Brain microvascular endothelial cell (primary cell): Measurements from ENCODE around the gene GMIP.

Source experiments
- DNase-seq: peaks from one replicate; pipeline ENCODE4 v3.0.0-alpha.2; 2020
- H3K27ac ChIP-seq: fragments of 250-450 bp; sonication (Bioruptor Pico); 2 replicates; pipeline ENCODE4 v1.5.1; 2020; ENCODE audit warnings: mild to moderate bottlenecking, moderate library complexity
- H3K27me3 ChIP-seq: fragments of 250-450 bp; sonication (Bioruptor Pico); replicated peaks from 2 replicates; pipeline ENCODE4 v1.5.1; 2020; ENCODE audit warnings: mild to moderate bottlenecking
- H3K36me3 ChIP-seq: fragments of 250-450 bp; sonication (Bioruptor Pico); replicated peaks from 2 replicates; pipeline ENCODE4 v1.5.1; 2020; ENCODE audit warnings: mild to moderate bottlenecking
- H3K4me3 ChIP-seq: 2 replicates; pipeline ENCODE4 v1.5.1; 2011; ENCODE audit warnings: low read depth, mild to moderate bottlenecking, control low read depth, low read length, moderate library complexity
- in situ Hi-C: cut with HindIII; loops from 2 replicates; pipeline ENCODE4 v1.10.0; 2017; ENCODE audit warnings: low sequenced_read_pairs, low pct_ligation_motif_present
- TF ChIP-seq, protein P1 (sequence below): IDR thresholded peaks from 2 replicates; pipeline ENCODE4 v1.5.1; 2011; ENCODE audit warnings: low read depth, mild to moderate bottlenecking, moderate library complexity, low read length, control low read depth, inconsistent platforms; ENCODE audit errors: missing control alignments

The GMIP gene

DNA sequence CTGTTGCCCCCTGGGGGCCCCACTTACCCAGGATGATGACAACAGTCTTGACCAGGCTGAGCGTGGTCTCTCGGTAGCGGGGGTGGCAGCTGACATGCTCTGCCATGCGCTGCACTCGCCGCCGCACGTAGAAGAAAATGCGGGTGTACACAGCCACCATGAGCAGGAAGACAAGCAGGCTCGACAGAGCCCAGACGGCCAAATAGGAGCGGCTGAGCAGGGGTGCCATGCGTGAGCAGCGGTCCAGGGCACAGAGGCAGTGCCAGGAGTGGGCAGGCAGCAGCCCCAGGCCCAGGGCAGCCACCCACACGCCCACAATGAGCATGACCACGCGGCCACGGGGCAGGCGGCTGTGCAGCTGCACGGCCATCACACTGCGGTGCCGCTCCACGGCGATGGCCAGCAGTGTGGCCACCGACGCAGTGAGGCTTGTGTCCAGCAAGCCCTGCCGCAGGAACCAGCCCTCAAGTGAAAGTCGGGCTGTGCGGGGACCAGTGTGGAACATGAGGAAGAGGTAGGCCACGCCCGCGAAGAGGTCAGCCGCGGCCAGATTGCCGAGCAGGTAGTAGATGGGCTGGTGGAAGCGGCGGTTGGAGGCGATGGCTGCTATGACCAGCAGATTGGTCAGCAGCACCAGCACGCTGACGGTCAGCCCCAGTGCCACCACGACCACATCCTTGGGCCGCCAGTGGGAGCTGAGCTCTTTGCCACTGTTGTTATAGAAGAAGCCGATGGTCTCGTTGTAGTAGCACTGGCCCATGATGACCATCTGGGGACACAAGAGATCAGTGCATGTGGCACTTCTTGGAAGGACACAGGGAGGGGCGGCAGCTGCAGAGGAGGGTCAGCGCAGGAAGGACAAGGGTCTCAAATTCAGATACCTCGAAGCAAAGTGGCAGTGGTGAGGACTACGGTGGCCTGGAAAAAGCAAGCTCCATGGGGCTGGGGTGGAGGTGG, 16.7 kb downstream of the GMIP start:
- TF ChIP-seq, protein P1, sequence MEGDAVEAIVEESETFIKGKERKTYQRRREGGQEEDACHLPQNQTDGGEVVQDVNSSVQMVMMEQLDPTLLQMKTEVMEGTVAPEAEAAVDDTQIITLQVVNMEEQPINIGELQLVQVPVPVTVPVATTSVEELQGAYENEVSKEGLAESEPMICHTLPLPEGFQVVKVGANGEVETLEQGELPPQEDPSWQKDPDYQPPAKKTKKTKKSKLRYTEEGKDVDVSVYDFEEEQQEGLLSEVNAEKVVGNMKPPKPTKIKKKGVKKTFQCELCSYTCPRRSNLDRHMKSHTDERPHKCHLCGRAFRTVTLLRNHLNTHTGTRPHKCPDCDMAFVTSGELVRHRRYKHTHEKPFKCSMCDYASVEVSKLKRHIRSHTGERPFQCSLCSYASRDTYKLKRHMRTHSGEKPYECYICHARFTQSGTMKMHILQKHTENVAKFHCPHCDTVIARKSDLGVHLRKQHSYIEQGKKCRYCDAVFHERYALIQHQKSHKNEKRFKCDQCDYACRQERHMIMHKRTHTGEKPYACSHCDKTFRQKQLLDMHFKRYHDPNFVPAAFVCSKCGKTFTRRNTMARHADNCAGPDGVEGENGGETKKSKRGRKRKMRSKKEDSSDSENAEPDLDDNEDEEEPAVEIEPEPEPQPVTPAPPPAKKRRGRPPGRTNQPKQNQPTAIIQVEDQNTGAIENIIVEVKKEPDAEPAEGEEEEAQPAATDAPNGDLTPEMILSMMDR = no peak
- in situ Hi-C loops = no loop called here
- Histone ChIP-seq H3K27me3 (no peaks in the 10 kb centered on the region), H3K4me3 (no peak overlapping the region), H3K36me3 (no peaks in the 10 kb centered on the region), H3K27ac (no peak overlapping the region)
- DNase-seq = no peak

GRCh38 chr19:19624032-19624570, 19.4 kb downstream of the GMIP start:
- no peak overlapping the region for H3K4me3 ChIP-seq
- DNase-seq = no peak
- H3K27me3 ChIP-seq = no peaks in the 10 kb centered on the region
- H3K27ac ChIP-seq = no peak overlapping the region
- no peaks in the 10 kb centered on the region for H3K36me3 ChIP-seq
- TF ChIP-seq, protein P1 = no peak
- in situ Hi-C loops = no loop called here

GRCh38 chr19:19623383-19623782, 20.1 kb downstream of the GMIP start:
- H3K27ac ChIP-seq = no peak overlapping the region
- H3K27me3 ChIP-seq = no peaks in the 10 kb centered on the region
- DNase-seq = no peak
- H3K36me3 ChIP-seq = no peaks in the 10 kb centered on the region
- in situ Hi-C loops = no loop called here
- no peak overlapping the region for H3K4me3 ChIP-seq
- TF ChIP-seq, protein P1 = no peak

DNA sequence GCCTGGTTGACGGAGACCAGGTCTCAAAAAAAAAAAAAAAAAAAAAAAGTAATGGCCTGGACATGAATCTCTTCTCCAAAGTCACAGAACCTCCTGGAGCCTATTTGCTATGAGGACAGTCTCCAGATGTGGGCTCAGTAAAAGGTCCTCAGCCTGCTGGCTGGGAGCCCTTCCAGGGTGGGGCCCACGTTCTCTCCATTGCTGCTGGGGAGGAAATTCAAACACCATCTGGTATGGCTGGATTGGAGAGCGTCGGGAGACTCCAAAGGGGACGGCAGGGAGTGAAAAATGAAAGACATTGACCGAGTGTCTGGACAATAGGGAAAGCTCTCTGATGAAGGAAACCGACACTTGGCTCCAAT, 23.6 kb downstream of the GMIP start:
- TF ChIP-seq, protein P1 = no peak
- H3K27me3 ChIP-seq = no peaks in the 10 kb centered on the region
- in situ Hi-C loops = no loop called here
- DNase-seq = no peak
- H3K27ac ChIP-seq = no peak overlapping the region
- H3K4me3 ChIP-seq = no peak overlapping the region
- H3K36me3 ChIP-seq = no peaks in the 10 kb centered on the region

DNA sequence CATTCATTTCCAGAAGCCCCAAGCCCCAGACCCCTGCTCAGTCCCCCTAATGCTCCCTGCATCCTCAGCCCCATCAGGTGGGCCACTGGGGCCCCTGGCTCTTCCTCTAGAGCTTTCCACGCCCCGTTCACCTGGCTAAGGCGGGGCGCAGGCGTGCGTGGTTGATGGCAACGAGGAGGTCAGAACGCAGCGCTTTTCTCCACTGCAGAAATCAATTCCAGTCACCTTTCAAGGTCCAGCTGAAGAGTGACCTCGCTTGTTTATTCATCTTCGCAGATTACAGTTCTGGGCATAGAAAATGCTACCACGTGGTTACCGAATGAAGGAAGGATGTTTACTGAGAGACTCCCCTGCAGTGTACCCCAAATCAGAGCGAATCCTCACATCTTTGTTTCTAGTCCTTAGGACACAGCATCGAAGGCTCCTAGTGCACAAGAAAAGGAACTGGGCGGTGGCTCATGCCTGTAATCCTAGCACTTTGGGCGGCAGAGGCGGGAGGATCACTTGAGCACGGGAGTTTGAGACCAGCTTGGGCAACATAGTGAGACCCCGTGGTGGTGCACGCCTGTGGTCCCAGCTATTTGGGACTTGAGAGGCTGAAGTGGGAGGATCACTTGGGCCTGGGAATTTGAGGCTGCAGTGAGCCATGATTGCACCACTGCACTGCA, 24.1 kb downstream of the GMIP start:
- in situ Hi-C loops = no loop called here
- H3K27me3 ChIP-seq = no peaks in the 10 kb centered on the region
- TF ChIP-seq, protein P1 = no peak
- no peak overlapping the region for H3K4me3 ChIP-seq
- H3K36me3 ChIP-seq = no peaks in the 10 kb centered on the region
- no peak overlapping the region for H3K27ac ChIP-seq
- no peak for DNase-seq
